HG02623 (cell line): ENCODE data around the gene PLA2R1.

ENCODE experiments used
- ATAC-seq: cut with Tn5 transposase; IDR thresholded peaks from one replicate; pipeline ENCODE4 v1.9.1; 2021; ENCODE audit warnings: moderate library complexity; ENCODE audit not compliant: unreplicated experiment

Gene PLA2R1

DNA sequence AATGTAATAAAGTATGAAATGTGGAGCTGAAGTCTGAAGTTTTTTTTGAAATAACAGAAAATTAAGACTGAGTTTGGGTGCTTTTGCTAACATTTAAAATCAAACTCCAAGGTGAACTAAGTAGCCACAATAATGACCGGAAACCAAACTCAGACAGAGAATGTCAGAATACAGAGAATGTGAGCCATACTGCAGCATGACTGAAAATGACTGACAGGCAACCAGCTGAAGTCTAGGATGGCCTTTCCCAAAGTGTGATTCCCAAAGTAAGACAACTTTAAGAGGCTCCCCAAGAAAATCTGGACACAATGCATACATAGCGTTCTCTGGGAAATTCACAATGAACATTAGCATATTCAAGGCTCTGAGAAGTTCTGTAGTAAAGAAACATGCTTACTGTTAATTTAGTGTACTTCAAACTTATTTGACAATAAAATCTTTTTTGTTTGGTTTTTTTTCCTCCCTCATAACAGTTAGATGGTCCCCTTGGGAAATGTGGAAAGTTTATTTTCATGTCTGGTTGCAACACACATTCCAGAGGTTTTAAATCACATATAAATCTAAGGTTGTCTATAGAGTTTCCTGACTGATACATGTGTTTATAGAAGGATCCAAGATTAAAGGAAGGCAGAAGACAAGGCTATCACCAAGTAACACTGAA is 28.6 kb downstream of the PLA2R1 start:
- no peak for ATAC-seq

GRCh38 chr2:160029270-160029628 is 33.2 kb downstream of the PLA2R1 start:
- no peak for ATAC-seq

GRCh38 chr2:160028431-160029269 is 33.8 kb downstream of the PLA2R1 start:
- ATAC-seq, result no peak

DNA sequence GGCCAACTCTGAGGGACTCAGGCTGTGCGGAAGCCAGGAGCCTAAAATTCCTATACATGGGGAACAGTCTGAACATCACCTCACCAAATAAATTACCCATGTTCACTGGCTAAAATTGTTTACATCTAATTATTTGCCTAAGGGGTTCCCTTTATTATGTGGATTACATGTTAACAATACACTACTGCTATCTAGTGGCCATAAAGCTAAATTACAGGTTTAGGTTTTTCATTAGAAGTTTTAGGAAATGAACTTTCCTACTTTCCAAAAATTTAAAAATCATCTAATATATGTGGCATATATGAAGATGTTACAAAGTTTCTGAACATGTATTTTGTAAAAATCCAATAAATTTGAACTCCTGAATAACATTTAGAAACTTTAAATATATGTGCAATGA is 40.3 kb downstream of the PLA2R1 start:
- no peak for ATAC-seq

DNA sequence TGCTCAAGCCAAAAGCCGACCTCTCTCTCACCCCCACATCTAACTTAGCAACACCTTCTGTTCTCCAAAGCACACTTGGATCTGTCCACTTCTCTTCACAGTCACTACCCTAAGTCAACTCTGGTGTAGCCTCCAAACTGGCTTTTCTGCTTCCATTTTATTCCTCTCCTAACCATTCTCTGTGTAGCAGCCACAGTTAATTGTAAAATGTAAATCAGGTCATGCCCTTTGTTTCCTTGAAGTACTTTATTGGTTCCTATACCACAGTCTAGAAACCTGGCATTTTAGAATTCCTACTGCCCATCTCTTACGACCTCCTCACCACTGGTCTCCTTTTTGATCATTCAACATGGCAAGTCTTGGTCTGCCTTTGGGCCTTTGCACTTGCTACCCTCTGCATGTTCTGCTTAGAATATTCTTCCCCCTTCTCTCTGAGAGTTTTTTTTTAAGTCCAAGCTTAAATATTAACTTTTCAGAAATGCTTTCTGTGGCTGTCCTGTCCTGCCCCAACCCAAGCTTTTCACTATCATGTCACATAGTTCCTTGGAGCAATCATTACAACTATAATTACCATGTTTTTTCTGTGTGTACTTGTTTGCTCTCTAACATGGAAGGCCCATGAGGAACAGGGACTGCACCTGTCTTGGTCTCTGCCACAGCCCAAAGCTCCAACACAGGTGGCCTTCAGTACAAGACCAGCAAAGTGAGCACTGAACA is 42.9 kb downstream of the PLA2R1 start:
- ATAC-seq, result no peak

GRCh38 chr2:160015746-160016145 is 46.7 kb downstream of the PLA2R1 start:
- no peak for ATAC-seq

DNA sequence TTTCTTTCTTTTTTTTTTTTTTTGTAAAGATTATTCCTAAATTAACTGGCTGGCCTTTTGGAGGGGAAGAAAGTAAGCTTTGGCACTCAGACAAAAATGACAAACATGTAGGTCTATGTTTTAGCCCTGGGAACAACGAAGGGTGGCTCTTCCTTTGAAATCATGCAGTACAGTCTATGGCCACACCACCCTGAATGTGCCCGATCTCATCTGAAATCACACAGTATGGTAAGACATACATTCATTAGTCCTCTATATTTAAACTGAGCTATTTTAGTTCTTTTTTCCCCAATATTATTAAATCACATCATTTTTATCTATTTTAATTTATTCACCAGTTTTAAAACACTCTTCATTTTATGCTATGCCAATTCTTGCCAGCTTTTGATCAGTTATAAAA is 48.2 kb downstream of the PLA2R1 start:
- no peak for ATAC-seq

DNA sequence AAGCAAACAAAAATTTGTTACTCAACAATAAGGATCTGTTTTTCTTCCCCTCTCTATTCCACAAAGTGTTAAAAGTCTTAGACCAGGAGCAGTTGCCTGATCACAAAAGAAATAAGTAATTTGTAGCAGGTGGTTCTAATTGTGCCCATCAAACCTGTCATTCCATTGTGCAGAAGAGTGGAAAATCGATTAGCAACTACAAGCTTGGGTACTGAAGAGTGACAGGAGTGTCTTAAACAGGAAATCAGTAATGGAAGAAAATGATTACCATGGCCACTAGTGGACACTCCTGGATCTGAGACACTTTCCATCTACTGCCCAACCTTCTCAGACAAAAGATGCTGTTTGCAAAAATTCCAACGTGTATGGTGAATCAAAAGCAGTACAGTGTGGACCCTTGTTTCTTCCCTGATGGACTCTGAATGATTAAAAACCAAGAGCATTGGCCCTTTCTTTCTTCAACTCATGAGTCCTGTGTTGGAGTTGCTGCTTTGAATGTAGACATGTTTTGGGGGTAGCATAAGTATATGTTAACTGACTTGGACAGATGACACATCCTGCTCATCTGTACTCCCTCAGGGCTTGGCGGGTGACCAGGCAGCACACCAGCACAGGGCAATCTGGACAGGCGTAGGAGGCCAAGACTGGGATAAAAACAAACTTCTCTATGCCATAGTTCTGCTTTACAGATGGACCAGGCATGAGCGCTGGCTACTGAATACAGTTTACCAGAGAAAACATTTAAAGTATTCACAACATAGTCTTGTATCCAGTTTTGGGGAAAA is 51.9 kb downstream of the PLA2R1 start:
- no peak for ATAC-seq

GRCh38 chr2:160007111-160007510 is 55.3 kb downstream of the PLA2R1 start:
- no peak for ATAC-seq

GRCh38 chr2:160006475-160006874 is 55.9 kb downstream of the PLA2R1 start:
- ATAC-seq, result no peak

DNA sequence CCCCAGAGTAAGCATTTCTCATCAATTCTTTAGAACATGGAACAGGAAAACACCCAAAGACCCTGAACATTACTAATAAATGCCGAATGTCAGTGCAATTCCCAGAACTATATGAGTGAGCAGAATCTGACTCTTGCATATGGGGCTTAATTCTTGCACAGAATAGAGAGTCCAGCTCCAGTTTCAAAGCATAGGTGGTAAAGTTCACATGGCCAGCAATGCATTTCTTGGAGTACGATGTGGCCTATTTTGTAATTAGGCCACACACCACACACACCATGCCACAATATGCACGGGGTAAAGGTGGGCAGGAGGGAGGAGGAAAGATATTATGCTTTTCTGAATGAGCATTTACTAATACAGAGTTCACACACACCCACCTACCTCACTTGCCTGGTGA is 56.5 kb downstream of the PLA2R1 start:
- no peak for ATAC-seq

DNA sequence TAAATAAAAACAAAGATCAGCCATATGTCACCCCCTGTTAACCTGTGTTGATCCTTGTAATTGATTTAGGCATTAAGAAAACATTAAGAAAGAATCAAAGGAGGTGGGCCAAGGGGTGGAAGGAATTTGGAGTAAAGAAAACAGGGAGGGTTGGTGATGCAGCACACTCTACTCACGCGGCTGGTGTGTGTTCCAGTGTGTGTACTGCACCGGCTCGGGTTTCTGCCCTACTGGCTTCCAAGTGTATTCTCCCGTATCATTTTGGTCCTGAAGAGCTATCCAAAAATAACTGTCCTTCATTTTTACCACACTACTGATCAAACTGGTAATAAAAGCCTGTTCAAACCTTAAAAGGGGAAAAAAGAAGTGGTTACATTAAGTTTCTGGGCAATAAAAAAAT is 56.9 kb downstream of the PLA2R1 start:
- ATAC-seq, result no peak

DNA sequence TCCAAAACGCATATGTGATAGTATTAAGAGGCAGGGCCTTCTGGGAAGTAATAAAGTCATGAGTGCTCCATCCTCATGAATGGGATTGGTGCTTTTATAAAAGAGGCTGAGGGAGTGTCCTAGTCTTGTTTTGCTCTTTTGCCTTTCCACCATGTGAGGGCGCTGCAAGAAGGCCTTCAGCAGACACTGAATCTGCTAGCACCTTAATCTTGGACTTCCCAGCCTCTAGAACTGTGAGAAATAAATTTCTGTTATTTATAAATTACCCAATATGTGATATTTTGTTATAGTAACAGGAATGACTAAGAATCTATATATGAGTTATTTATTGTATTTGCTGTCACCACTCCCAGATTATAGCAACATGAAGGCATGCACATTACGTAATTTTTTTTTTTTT is 63.5 kb downstream of the PLA2R1 start:
- no peak for ATAC-seq

DNA sequence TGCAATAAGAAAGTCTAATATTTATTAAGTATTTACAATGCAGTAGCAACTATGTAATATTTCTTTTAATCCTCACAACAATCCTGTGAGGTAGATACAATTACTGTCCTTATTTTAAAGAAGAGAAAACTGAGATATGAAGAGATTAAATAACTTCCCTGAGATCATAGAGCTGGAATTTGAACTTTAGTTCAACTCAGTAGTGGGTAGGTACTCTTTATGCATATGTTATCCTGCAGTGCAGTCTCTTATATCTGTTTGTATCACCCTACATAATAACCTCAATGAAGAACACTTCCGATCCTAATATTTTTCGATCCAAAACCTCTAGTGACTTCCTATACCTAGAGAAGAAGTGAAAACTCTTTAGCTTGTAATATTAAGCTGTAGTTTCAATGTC is 64.2 kb downstream of the PLA2R1 start:
- ATAC-seq, result no peak

GRCh38 chr2:159996792-159997546 is 65.4 kb downstream of the PLA2R1 start:
- ATAC-seq, result no peak

DNA sequence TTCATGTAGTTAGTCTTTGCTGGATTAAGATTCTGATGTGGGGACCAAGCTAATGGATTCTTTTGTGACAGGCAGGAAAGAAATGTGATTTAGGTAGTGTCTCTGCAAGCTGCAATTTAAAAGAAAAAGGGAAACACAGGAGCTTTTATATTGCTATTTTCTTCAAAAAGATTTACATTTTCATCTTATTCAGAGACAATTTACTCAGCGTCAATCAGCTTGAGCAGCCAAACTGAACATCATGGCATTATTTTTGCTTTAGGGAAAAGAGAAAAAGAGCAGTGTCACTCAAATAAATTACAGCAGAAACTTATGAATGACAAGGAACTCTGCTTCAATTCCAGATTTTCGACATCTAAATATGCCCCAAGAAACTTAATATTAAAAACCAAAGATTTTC is 67.4 kb downstream of the PLA2R1 start:
- ATAC-seq, result no peak

- no peak for ATAC-seq
These were observed 73.2 kb downstream of the PLA2R1 start for GRCh38 chr2:159989249-159989648.

- ATAC-seq, result no peak
These were observed 73.9 kb downstream of the PLA2R1 start for GRCh38 chr2:159988412-159988970.

DNA sequence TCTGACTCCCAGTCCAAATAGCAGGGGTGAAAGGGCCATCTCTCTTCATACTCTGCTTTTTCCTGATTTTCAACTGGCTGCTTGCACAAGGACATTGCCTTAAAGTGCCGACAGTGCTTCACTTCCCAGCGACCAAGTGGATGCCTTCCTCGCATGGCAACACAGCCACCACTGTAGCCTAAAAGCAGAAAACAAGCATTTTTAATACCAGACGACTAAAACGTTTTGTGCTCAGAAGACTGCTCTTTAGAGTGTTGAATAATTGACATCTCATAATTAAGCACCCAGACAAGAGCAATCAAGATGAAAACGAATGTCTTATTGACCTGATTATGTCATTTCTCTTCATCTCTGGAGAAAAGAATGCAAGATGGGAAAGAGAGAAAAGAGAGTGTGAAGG is 75.2 kb downstream of the PLA2R1 start:
- no peak for ATAC-seq

DNA sequence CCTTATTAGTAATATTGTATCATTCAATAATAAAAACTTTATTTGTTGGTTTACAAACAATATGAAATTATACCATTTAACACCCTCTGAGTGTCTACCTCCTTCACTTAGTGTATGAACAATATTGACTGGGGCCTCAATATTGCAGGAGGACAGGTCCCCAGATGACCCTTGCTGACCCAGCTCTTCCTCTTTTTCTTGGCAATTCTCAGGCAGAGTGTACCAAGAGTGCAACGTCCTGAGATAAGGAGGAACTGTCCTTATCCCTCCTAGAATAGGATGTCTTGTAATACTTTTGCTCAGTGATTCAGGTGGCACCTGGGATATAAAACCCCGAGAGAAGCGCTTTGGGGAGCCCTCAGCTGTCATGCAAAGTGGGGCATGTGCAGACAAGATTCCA is 76.8 kb downstream of the PLA2R1 start:
- ATAC-seq, result no peak
